HG03025 (cell line): ENCODE results near the gene ARNT2.

Source experiments
- ATAC-seq: cut with Tn5 transposase; IDR thresholded peaks from one replicate; pipeline ENCODE4 v1.9.1; 2021; ENCODE audit warnings: mild to moderate bottlenecking, moderate library complexity; ENCODE audit not compliant: unreplicated experiment, low FRiP score

ARNT2 gene

DNA sequence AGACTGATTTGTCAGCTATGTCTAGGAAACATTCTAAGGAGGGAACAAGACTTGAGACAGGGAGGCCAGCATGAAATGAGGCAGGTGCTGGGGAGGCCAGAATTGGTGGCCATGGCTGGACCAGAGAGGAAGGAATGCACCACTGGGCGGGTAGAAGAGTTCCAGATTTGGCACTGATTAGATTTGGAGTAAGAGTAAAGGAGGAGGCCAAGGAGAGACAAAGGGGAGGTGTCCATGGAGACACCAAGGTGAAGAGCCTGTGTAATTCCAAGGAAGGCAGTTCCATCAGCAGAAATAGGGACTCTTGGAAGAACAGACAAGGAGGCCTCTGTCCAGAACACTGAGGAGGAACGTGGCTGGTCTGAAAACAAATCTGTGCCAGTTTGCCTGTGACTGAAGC, 1.8 kb downstream of the ARNT2 start:
- ATAC-seq = no peak

DNA sequence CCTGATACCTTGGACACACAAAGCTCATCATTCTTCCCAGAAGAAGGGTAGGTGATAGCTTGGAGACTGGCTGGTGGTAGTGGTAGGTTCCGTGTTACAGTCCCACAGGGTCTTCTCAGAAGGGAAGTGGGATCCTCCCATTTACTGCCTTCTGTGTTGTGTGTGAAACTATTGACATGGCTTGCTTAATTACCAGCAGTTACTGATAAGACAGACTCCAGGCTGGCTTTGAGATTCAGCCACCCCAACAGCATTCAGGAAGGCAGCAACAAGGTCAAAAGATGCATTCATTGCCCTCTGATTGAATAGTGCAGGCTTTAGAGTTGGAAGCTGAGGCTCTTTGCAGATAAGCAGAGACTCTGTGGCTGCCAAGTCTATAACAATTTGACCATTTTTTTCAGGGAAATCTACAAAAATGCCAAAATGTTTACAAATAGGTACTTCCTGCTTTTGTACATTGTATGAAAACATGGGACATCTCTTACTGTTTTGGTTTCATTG, 7.7 kb downstream of the ARNT2 start:
- no peak for ATAC-seq

DNA sequence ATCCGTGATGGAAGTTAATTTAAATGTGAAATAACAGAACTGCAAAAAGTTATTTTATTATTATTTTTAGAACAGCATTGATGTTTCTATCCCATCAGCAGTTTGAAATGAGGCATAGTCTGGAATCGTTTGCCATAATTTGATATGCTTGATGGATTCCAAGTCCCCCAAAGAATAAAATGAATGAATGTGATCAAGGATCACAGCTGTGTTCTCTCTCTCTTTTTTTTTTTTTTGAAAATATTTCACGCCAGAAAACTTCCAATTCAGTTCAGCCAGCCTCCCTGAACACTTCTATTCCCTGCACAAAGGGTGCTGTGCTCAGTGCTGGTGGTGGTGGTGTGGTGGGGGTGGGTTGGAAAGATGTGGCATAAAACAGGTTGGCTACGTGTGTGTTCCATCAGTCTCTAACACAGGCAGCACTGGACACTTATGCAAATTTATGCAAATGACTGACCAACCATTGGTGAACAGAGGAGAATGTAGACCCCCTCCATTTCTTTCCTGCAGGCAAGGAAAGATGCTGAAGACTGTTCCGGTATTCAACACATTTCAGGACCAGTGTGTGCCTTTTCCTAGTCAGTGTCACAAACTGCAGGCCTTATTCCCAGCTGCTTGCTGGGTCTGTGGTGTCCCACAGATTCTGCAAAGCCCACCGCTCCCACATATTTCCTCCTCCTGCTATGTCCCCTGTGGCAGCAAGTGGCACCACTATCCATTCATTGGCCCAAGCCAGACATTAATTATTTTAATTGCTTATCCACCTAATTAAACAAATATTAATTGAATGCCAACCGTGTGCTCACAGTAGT, 10.6 kb downstream of the ARNT2 start:
- ATAC-seq = no peak

DNA sequence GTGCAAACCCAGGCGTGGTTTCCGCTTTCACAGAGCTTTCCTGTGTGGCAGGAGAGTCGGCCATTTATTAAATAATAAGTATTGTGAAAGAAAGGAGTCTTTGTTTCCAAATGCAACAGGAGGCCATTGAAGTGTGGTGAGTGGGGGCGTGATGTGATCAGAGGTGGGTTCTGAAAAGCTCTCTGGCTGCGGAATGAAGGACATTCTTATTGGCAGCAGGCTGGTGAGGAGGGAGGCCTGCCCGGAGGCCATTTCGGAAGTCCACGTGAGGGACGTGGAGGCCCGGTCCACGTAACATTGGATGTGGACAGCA, 11.1 kb downstream of the ARNT2 start:
- ATAC-seq = no peak

- no peak for ATAC-seq
Measured at GRCh38 chr15:80416702-80417101, 12.5 kb downstream of the ARNT2 start.

- no peak for ATAC-seq
Measured at GRCh38 chr15:80418892-80419537, 14.8 kb downstream of the ARNT2 start.

- no peak for ATAC-seq
Measured at GRCh38 chr15:80419546-80419945, 15.4 kb downstream of the ARNT2 start.

- ATAC-seq = no peak
Measured at GRCh38 chr15:80420658-80421057, 16.5 kb downstream of the ARNT2 start.

- ATAC-seq = no peak
Measured at GRCh38 chr15:80423215-80423614, 19.0 kb downstream of the ARNT2 start.

DNA sequence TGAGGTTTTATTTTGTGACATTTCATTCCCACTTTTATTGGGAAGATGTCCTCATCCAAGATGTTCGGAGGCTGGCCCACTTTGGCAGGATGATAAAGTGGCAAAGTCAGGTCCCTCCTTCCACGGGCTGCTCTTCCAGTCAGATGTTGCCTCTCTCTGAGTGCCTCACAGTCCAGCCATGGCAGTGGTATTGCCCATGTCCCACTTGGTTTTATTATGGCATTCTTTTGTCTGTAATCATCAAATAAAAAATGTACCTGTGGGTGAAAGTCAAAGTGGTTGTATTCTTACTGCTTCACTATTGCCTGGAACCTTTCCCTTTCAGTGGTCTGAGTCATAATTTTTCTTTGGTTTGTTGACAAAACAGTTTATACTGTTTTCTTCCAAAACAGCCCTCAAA, 20.2 kb downstream of the ARNT2 start:
- no peak for ATAC-seq

DNA sequence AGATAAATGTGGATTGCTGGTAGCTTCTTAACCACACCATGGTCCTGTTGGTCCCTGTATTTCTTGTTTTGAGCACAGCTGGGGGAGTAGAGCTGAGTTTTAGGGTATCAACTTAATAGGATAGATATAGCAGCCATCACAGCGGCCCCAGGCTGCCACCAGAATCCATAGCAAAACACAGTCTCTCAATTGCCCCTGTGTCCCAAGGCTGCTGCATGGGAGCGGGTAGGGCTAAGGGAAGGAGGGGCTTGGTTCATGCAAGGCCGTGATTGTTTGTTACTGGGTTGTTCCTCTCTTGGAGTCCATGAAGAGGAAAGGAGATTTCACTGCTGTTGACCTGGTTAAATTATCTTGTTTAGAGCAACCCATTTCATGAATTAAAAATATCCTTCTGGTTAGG, 22.1 kb downstream of the ARNT2 start:
- ATAC-seq = no peak

GRCh38 chr15:80429964-80430363, 25.8 kb downstream of the ARNT2 start:
- no peak for ATAC-seq

DNA sequence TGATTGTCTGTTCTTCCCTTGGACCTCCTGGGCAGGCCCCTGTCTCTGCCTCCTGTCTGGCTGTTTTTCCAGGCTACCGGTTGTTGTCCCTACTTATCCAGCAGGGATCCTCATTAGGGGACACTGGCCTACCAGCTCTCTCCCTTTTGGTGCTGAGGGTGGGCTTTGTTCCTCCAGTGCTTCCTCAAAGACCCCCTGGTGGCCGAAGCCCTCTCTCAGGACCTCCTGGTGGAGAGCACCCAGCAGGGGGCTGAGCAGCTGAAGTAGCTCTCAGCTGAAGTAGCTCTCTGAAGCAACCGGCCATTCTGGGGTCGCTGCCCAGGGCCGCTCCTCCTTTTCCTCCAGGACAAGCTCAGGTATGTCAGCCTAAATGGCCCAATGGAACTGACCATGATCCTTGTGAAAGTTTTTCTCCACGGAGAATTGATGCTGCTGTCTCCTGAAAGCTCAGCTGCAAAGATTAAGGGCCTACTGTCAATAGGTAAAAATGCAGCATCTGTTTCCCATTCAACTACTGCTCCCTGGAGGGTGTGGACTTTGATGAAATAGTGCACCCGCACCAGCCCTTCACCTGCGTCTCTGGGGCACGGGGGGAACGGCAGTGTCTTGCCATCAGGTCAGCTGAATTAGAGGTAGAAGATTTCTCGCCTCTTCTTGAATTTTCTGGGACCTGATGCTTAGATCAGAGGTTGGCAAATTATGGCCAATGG, 27.6 kb downstream of the ARNT2 start:
- ATAC-seq = no peak

DNA sequence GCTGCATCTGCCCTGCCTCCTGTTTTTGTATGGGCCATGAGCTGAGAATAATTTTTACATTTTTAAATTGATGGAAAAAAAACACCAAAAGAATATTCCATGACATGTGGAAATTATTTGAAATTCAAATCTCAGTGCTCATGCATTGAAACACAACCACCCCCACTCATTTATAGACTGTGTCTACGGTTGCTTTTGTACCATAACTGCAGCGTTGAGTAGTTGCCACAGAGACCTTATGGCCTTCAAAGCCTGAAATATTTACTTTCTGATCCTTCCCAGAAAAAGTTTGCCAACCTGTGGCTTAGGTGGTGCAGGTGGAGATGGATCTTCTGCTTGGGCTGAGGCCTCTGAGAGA, 28.1 kb downstream of the ARNT2 start:
- no peak for ATAC-seq

- no peak for ATAC-seq
Measured at GRCh38 chr15:80433836-80434235, 29.7 kb downstream of the ARNT2 start.

DNA sequence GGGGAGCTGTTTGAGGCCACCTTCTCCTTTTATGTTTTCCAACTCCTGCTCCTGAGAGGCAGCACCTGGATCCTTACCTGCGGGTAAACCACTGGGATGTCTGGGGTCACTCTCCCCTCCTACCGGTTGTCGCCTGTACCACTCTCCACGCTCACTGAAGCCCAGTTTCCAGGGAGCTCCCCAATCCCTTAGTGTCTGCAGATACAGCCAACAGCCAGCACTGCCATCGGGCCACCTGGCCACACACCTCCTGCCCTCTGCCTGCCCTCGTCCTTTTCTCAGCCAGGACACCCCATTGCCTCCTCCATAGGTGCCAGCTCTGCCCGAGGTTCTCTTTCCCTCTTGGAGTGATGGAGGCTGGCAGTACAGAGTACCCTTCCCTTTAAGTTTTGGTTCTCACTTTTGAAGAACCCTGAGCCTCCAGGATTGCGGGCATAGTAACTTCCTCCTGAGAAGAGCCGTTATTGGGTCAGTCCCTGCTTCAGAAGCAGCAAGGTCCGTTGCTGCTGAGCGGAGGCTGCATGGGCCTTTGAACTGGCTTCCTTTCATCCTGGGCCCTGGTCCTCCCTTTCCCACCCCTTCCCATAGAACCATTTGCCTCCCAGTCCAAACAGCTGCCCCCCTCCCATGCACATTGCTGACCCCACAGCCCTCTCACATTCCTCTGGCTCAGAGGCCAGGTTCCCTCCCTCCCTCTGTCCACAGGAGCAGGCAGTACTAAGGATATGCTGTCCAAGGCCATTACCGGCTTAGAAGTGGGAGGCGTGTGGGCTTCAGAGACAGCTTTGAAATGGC, 30.9 kb downstream of the ARNT2 start:
- no peak for ATAC-seq

DNA sequence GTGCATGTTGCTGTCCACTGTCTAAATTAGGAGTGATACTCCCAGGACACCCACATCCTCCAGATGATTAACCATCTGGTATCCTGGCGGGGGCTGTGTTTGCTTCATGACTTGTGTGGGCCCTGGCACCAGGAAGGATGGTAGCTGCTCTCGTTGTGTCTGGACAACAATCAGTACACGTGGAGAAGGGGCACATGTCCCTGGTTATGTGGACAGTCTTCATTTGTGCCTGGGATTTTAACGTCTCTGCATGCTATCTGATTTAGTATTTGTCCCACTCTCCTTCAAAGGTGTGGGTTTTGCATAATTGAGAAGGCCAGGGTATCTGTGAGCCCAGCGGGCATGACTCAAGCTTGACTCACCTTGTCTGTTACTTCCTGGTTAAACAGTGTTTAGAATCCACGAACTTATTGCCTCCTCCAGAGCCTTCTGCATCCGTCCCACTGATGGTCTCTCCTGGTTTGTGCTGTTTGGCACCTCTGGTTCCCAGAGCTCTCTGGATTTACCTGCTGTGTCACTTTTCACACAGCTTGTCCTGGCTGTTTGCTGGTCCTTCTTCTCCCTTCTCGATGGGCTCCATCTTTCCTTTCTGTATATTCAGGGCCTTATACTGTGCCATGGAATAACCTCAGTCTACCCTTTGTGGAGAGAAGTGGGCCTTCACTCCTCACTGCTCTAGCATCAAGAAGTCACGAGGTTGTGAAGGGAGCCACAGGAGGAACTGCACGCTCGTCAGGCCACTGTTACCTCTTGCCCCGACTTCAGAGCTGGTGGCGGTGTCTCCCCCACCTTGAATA, 32.5 kb downstream of the ARNT2 start:
- no peak for ATAC-seq

DNA sequence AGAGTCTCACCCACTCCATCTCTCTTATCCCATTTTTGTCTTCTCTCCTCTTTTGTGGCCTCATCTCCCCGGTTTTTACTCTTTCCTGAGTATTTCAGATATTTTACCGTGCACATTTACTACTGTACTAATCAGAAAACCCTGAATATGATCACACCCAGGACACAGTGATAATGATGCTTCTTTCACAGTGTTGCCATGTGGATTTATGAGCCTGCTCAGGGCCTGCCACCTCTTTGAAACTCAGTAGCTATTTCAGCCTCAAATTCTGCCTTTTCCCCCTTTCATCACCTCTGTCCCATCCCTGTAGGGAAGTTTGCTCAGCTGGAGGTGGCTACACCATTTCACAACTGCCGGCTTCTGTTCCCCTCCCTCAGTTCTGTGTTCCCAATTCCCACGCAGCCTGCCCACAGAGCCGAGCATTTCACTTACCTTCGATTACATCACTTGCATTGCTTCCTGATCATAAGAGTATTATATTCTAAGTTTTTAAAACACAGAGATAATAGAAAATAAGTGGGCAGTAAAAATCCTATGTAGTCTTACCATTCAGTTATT, 33.2 kb downstream of the ARNT2 start:
- ATAC-seq = no peak

- ATAC-seq = no peak
Measured at GRCh38 chr15:80439140-80439539, 35.0 kb downstream of the ARNT2 start.

DNA sequence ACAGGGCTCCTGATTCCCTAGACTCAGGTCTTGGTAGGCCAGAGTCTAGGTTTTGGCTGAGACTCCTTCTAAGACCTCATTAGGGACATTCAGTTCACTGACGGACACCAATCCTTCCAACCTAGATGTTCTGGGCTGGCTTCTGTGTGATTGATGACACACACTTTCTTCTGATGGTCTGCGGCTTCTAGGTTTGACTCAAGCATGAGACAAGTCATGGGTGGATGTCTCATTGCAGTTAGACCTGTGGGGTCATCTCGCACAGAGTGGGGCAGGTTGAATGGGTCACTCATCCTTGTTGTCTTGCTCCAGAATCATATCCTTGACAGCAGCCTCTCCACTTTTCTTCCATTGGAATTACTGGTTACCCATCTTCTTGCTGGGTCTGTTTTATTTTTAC, 35.8 kb downstream of the ARNT2 start:
- no peak for ATAC-seq
